HTERT RPE-1 (cell line): ENCODE data around the gene SLC27A3.
"Not testable (repeated sequence)": the region's sequence is repeated elsewhere in the genome, so short reads cannot be mapped to it uniquely, and the experiment has no call there.

Experiments used
- in situ Hi-C: fragments of 300-500 bp; cut with MboI; formaldehyde crosslinking; loops from 4 replicates; pipeline ENCODE4 v1.14.3; 2020; ENCODE audit warnings: low sequenced_read_pairs

The SLC27A3 gene

DNA sequence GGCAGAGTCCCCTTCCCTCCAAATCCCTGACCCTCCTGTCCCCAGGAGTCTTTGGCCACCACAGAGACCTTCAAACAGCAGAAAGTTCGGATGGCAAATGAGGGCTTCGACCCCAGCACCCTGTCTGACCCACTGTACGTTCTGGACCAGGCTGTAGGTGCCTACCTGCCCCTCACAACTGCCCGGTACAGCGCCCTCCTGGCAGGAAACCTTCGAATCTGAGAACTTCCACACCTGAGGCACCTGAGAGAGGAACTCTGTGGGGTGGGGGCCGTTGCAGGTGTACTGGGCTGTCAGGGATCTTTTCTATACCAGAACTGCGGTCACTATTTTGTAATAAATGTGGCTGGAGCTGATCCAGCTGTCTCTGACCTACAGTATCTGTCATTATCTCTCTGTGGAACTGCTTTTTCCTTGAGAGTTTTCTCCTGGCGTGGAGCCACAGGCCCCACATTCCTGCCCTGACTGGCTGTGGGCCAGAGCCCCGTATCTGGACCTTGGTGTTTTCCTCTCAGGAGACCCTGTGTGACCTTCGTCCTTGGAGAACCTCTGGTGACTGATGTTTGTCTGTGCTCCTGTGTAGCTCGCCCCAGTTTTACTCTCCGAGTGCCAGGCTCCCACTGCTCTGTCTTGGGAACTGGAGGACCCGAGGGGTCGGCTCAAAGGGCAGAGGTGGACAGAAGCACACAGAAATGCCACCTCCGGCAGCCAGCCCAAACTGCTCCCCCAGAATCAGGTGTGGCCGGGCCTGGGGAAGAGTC, 4.8 kb downstream of the SLC27A3 start:
- in situ Hi-C loops, result no loop called here

DNA sequence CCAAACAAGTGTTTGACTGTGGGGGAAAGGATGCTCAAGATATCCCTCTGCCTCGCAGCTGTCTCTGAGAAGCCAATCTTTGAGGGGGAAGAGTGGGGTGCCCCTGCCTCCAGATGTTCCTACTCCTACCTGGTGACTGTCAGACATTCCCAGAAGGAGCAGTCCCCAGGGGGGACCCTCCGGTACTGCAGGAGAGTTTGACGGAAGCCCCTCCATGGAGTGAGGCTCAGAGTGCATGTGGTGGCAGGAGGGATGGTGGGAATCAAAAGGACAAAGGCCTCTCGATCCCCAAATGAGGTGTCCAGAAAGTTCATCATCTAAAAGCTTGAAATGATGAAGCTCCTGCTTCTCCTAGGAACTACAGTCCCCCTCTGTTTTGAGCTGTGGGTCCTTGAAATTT, 5.3 kb downstream of the SLC27A3 start:
- in situ Hi-C loops, result no loop called here

DNA sequence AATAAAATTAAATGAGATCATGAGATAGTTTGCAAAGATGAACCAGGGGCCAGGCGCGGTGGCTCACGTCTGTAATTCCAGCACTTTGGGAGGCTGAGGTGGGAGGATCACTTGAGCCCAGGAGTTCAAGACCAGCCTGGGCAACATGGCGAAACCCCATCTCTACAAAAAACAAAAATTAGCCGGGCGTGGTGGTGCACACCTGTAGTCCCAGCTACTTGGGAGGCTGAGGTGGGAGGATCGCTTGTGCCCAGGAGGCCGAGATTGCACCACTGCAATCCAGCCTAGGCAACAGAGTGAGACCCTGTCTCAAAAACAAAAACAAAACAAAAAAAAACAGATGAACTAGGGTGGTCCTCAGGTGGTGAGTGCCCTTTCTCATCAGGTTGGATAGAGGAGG, 7.4 kb downstream of the SLC27A3 start:
- in situ Hi-C loops, result not testable (repeated sequence)

DNA sequence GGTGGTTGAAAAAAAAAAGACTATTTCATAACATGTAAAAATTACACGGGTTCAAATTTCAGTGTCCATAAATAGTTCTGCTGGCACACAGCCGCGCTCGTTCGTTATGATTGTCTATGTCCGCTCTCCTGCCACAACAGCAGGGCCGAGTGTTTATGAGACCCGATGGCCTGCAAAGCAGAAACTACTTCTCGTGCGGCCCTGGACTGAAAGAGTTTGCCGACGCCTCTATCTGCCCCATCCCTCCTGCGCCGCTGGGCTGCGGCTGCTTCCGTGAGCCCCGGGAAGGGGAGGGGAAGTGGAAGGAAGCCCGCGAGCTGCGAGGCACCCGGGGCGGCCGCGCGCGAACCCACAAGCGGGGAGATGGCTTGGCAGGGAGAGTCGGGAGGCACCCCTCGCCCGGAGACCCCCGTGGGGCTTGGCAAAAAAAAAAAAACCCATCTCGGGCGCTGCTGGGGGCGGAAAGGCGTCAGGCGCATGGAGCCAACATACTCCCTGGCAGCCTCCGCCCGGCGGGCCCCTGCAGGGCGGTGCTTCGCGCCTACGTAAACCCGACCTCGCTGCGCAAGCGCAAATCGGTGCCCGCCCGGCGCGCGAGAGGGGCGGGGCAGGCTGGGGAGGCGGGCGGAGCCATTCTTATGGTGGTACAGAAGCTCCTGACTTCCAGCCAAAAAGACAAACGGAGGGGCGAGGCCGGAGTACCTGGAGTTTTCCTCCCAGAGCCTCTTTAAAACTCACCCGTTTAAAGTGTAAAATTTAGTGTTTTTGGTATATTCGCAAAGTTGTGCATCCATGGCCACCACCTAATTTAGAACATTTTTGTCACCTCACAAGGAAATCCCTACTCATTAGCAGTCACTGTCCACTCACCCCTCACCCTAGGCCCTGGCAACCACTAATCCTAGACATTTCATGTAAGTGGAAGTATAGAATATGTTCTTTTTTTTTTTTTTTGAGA, 8.3 kb downstream of the SLC27A3 start:
- in situ Hi-C loops, result no loop called here

DNA sequence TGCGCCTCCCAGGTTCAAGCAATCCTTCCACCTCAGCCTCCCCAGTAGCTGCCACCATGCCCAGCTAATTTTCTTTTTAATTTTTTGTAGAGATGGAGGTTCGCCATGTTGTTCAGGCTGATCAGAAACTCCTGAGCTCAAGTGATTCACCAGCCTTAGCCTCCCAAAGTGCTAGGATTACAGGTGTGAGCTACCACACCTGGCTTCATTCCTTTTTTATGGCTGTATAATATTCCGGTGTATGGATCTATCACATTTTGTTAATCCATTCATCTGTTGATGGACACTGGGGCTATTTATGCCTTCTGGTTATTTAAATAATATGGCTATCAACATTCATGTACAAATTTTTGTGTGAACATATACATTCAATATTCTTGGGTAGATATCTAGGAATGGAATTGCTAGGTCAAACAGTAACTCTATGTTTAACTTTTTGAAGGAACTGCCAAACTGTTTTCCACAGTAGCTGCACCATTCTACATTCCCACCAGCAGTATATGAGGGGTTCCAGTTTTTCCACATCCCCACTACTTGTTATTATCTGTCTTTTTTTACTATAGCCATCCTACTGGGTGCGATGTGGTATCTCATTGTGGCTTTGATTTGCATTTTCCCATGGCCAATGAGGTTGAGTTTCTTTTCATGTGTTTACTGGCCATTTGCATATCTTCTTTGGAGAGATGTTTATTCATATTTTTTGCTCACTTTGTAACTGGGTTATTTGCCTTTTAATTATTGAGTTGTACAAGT, 11.0 kb downstream of the SLC27A3 start:
- in situ Hi-C loops, result no loop called here

DNA sequence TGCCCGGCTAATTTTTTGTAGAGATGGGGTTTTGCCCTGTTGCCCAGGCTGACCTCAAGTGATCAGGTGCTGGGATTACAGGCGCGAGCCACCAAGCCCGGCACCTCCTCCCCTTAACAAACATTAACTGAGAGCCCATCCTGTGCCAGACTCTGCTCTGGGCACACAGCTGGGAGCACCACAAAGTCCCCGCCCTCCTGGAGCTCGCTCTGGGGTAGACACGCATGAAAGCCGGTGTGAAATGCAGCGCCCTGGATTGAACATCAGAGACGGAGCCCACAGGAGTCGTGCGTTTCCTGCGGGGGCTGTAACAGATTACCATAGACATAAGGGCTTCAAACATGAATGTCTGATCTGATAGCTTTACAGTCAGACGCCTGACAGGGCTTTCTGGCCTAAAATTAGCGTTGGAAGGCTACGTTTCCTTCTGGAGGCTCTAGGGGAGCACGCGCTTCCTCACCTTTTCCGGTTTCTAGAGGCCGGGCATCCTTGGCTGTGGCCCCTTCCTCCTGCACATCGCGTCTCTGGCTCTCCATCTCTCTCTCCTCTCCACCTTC, 14.3 kb downstream of the SLC27A3 start:
- in situ Hi-C loops, result no loop called here

DNA sequence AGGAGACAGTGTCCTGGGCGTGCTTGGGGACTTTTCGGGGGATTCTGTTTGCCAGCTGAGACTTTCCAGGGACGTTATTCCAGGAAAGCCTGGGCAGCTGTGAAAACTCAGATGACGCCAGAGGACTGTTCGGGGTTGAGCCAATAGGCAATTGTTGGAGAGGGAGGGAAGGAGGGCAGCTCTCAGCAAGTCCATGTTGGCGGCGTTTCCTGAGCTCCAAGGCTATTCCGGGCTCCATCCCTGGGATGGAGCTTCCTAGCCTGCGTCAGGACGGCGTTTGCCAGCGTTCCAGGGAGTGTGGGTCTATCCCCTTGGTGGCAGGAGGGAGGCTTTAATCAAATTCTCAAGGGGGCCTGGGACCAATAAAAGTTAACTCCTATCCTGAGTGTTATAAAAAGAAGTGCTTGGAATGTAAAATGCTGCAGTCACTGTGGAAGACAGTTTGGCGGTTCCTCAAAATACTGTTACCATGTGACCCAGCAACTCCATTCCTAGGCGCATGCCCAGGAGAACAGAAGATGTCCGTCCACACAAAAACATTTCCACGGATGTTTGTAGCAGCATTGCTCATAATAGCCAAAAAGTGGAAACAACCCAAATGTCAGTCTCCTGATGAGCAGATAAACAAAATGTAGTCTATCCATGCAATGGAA, 15.2 kb downstream of the SLC27A3 start:
- in situ Hi-C loops, result no loop called here

DNA sequence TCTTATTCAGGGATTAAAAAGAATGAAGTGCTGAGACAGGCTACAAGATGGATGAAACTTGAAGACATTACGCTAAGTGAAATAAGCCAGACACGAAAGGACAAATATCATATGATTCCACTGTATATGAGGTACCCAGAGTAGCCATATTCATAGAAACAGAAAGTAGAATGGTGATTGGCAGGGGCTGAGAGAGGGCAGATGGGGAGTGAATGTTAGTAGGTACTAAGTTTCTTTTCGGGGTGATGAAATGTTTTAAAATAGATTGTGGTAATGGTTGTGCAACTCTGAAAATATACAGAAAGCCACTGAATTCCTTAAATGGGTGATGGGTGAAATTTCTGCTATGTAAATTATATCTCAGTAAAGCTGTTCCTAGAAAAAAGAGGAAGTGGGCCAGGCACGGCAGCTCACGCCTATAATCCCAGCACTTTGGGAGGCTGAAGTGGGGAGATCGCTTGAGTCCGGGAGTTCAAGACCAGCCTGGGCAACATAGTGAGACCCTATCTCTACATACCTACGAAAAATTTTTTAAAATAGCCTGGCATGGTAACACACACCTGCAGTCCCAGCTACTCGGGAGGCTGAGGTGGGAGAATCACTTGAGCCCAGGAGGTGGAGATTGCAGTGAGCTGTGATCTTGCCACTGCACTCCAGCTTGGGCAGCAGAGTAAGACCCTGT, 15.9 kb downstream of the SLC27A3 start:
- in situ Hi-C loops, result no loop called here

DNA sequence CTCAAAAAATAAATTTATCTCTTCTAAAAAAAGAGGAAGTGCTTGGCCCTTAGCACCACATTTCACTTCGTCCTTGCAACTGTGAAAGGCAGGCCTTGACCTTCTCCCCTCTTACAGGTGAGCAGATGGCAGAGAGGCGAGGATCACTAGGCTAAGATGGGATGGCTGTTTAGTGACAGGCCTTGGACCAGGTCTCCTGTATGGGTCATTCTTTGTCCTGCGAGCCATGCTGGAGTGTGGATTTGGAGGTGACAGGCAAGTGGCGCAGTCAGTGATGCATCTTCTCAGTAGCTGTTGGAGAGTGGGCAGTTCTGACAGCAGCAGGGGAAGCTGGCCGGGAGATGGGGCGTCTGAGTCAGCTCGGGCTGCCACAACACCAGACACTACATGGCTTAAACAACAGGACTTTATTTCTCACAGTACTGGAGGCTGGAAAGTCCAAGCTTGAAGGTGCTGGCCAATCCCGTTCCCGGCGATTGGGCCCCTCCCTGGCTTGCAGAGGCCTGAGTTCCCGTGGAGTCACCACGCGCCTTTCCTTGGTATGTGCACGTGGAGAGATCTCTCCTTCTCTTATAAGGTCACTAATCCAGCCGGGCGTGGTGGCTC, 16.5 kb downstream of the SLC27A3 start:
- in situ Hi-C loops, result no loop called here

DNA sequence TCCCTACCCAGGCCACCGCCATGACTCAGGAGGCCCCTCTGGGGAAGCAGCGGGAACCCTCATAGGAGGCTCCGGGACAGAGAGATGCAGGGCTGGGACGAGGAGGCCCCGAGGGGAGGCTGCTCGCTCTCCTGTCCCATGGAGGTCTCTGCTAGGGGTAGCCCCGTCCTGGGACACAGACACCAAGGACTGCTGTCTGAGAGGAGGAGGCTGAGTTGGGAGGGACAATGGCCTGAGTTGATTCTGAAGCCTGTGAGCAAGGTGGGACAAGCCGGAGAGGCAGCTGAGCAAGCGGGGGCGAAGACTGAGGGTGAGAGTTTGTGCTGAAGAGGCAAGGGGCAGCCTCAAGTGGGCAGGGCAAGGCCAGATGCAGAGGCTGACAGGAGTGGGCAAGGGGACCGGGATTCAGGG, 17.4 kb downstream of the SLC27A3 start:
- in situ Hi-C loops, result no loop called here

DNA sequence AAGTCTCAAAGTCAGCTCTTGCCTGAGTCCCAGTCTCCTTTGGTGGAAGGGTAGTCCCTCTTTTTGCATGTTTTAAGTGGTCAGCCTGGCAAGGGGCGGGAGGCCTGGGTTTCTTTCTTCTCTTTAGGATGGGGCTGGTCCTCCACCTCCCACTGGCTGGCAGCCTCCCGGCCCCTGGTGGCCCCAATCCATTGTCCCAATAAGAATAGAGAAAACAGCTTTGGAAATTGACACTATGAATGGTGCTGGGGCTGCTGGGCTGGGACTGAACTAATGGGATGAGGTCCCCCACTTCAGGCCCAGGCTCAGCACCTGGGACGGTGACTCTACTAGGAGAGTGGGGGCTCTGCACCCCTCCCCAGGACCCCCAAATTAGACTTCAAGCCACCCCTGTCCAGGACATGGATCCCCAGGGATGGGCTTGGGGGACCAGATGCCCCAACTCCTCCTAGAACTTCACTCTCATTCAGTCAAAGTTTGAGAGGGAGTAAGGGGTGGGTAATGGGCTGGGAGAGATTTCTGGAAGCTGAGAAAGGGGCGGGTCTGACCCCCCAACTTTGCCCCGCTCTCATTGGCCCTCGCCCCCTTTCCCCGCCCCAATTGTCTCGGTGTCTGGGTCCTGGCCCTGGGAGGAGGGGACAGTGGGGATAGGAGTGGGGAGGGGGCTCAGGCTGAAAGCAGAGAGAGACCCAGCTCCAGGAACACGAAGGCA, 18.2 kb downstream of the SLC27A3 start:
- in situ Hi-C loops, result no loop called here

DNA sequence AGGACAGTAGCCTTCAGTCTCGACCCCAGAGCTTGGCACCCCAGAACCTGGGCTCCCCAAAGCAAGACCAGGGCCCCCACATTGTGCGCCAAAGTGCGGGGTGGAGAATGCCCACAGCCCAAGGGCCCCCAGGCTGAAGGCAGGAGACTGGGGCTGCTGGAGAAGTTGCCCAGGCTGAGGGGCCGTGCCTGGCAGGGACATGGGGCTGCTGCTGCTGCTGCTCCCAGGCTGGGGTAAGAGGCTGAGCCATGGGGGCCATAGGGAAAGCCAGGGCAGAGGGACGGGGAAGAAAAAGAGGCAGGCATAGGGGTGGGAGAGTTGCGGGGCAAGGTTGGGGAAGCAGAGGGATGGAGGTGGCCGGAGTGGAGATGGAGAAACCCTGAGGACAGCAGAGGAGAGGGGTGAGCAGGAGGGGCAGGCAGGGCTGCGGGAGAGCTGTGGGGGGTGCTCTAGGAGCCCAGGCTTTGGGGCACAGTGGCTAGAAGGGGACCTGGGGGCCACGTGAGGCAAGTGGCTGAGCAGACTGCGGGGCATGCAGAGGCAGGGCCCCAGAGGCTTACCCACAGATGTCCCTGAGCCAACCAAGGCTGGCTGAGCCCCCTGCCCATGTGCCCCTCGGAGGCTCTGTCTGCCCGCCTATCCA, 18.9 kb downstream of the SLC27A3 start:
- in situ Hi-C loops, result no loop called here

DNA sequence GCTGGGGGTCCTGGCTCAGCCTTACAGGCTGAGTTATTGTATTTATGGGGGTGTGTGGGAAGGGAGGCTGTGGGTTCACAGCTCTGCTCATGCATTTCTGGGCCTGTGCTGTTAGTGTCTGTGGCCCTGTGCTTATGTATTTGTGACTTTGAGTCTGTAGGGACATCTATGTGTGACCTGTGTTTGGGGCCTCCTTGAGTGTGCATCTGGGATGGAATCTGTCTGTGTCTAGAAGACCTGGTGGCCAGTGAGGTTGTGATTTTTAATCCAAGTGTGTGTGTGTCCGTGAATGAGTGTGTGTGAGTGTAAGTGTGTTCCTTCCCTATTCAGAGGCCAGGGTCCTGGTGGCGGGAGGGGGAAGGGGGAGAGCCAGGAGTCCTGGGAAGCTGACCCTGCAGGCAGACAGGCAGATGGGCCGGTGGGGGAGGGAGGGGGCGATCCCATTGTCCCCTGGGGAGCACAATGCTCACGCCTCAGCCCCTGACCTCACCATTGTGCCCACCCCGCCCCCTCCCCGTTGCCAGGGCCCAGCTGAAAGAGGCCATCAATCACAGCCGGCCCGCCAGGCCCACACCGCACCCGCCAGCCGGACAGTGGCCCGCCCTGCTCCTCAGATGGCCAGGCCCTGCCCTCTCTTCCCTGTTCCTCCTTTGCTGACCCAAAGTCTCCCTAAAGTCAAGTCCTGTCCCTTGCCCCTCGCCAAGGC, 19.6 kb downstream of the SLC27A3 start:
- in situ Hi-C loops, result no loop called here

DNA sequence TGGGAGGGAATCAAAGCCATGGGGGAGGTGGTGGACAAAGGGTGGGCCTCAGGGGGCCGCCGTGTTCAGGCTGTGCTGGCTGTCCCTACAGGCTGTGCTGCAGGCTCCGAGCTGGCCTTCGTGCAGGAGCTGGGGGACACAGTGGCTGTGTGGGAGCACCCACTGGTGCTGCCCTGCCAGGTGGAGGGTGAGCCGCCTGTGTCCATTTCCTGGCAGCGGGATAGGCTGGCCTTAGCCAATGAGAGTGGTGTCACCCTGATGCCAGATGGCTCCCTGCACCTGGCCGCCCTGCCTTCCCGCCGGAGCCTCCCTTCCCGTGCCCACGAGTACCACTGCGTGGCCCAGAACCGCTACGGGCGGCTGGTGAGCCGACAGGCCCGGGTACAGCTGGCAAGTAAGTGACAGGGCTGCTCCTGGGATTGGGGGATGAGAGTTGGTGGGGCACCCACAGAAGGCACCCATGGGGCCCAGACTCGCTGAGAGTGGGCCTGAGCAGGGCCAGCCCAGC, 20.2 kb downstream of the SLC27A3 start:
- in situ Hi-C loops, result no loop called here

DNA sequence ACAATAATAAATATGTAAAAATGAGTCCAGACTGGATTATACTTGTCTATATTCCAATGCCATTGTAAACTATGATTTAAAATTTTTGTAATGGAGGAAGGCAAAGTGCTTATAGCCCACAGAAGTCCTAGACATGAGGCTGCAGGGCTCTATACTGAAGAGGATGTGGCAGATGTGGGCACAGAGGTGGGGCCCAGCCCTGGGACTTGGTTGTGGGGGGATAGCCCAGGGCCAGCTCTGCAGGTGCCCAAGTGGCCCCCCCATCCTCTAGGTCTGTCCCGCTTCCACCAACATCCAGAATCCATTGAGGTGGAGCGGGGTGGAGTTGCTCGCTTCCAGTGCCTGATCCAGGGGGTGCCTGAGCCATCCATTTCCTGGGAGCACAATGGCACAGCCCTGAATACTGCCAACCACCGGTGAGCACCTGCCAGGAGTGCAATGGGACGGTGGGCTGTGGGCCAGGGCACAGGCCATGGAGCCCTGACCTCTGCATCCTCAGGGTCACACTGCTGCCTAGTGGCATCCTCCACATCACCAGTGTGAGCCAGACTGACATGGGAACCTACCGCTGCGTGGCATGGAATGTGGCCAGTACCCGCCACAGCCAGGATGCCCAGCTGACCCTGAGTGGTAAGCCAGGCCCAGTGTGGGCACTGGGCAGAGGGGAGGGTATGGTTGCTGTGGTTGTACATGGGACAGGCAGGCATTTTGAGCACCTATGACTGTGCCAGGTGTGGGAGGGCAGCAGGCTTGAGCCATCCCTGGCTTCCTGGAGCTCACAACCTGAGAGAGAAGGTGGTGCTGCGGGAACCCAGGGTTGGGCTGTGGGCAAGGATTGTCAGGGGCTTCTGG, 21.0 kb downstream of the SLC27A3 start:
- in situ Hi-C loops, result no loop called here

DNA sequence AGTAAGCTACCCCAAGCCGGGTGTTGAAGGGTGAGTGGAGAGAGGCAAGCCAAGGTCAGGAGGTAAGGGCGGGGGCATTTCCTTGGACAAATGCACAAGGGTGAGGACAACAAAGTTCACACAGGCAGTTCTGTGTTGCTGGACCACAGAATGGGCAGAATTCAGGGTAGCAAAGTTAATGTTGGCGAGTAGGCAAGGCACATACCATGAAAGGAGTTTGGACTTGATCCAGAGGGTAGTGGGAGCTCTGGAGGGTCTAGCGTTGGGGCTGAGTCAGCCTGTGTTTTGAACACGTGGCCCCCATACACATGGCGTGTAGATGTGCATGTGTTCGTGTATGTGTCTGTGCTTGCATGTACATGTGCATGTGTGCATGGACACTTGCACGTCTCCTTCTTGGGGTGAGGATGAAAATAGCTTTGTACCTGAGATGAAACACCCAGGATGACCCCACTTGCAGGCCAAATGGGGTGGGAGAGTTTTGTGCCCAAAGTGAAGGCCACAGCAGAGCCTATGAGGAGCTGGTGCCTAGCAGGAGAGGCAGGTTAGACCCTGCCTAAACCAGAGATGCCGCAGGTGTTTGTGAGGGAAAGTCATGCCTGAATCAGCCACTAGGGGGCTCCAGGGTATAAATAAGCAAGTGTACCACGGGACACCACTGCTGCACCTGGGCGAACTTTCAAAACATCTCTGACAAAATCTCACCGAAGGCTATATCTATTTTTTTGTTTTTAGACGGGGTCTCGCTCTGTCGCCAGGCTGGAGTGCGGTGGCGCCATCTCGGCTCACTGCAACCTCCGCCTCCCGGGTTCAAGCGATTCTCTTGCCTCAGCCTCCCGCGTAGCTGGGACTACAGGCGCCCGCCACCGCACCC, 21.8 kb downstream of the SLC27A3 start:
- in situ Hi-C loops, result no loop called here
